Nephron progenitor cell (in vitro differentiated cells): ENCODE measurements around the gene GPR137B.
"Not testable (repeated sequence)": the region's sequence is repeated elsewhere in the genome, so short reads cannot be mapped to it uniquely, and the experiment has no call there.

Experiments used
- DNase-seq: peaks from one replicate; pipeline ENCODE4 v3.0.0; 2021
- H3K27ac Mint-ChIP-seq: 2 replicates; pipeline ENCODE4 v1.8.0; 2021; ENCODE audit warnings: mild to moderate bottlenecking, moderate library complexity, mixed read lengths
- H3K27me3 Mint-ChIP-seq: 2 replicates; pipeline ENCODE4 v1.8.0; 2021; ENCODE audit warnings: mild to moderate bottlenecking, low read depth, mixed read lengths; ENCODE audit not compliant: poor library complexity
- H3K36me3 Mint-ChIP-seq: 2 replicates; pipeline ENCODE4 v1.8.0; 2021; ENCODE audit warnings: low read depth, mixed read lengths
- H3K4me1 Mint-ChIP-seq: 2 replicates; pipeline ENCODE4 v1.8.0; 2021; ENCODE audit warnings: mixed read lengths
- H3K4me3 Mint-ChIP-seq: 2 replicates; pipeline ENCODE4 v1.8.0; 2021; ENCODE audit warnings: mild to moderate bottlenecking, moderate library complexity, mixed read lengths
- H3K9me3 Mint-ChIP-seq: 2 replicates; pipeline ENCODE4 v1.8.0; 2021; ENCODE audit warnings: mild to moderate bottlenecking, moderate library complexity, mixed read lengths
- CTCF ChIP-seq: fragments of 200-600 bp; sonication (generic); IDR thresholded peaks from 2 replicates; pipeline ENCODE4 v1.5.0; 2021; ENCODE audit warnings: antibody characterized with exemption

GPR137B gene

GRCh38 chr1:236142253-236143103 is at the start of gene GPR137B:
GPR137B (plus strand) TSS chr1:236142539; CDS start chr1:236142623, 84 bp downstream.
- H3K4me3 Mint-ChIP-seq: peak within 1 kb of the TSS; percentile 98
- H3K36me3 Mint-ChIP-seq: peaks cover 16% of the 10 kb centered on the region
- no peaks in the 10 kb centered on the region for H3K9me3 Mint-ChIP-seq
- peak; percentile 73 for DNase-seq
- peaks cover 52% of the 10 kb centered on the region for H3K4me1 Mint-ChIP-seq
- TF ChIP-seq CTCF: no peak
- peak within 1 kb of the TSS; percentile 94 for H3K27ac Mint-ChIP-seq
- H3K27me3 Mint-ChIP-seq: peaks cover 61% of the 10 kb centered on the region

GRCh38 chr1:236092899-236093298 is 49.4 kb upstream of the GPR137B start:
- Mint-ChIP-seq H3K4me1 (no peaks in the 10 kb centered on the region), H3K36me3 (no peaks in the 10 kb centered on the region), H3K9me3 (peaks cover 29% of the 10 kb centered on the region), H3K4me3 (no peak overlapping the region), H3K27me3 (peaks cover 4% of the 10 kb centered on the region), H3K27ac (no peak overlapping the region)
- no peak for DNase-seq
- TF ChIP-seq CTCF: no peak

GRCh38 chr1:236095705-236096520 is 46.4 kb upstream of the GPR137B start:
- peaks cover 26% of the 10 kb centered on the region for H3K9me3 Mint-ChIP-seq
- DNase-seq: no peak
- peaks cover 4% of the 10 kb centered on the region for H3K27me3 Mint-ChIP-seq
- no peak for TF ChIP-seq CTCF
- no peaks in the 10 kb centered on the region for H3K4me1 Mint-ChIP-seq
- no peaks in the 10 kb centered on the region for H3K36me3 Mint-ChIP-seq
- no peak overlapping the region for H3K4me3 Mint-ChIP-seq
- no peak overlapping the region for H3K27ac Mint-ChIP-seq

GRCh38 chr1:236096660-236097482 is 45.5 kb upstream of the GPR137B start:
- not testable (repeated sequence) for H3K36me3 Mint-ChIP-seq
- peak; percentile 32 for DNase-seq

GRCh38 chr1:236098267-236098666 is 44.1 kb upstream of the GPR137B start:
- no peaks in the 10 kb centered on the region for H3K36me3 Mint-ChIP-seq
- no peaks in the 10 kb centered on the region for H3K4me1 Mint-ChIP-seq
- DNase-seq: no peak
- H3K27ac Mint-ChIP-seq: no peak overlapping the region
- H3K9me3 Mint-ChIP-seq: peaks cover 26% of the 10 kb centered on the region
- H3K4me3 Mint-ChIP-seq: no peak overlapping the region
- peaks cover 2% of the 10 kb centered on the region for H3K27me3 Mint-ChIP-seq
- no peak for TF ChIP-seq CTCF

More at GRCh38 chr1:236096660-236097482, 45.5 kb upstream of the GPR137B start:
- not testable (repeated sequence) for H3K27me3 Mint-ChIP-seq, H3K4me1 Mint-ChIP-seq, H3K4me3 Mint-ChIP-seq, H3K27ac Mint-ChIP-seq
- peaks cover 26% of the 10 kb centered on the region for H3K9me3 Mint-ChIP-seq
